Measurements from ENCODE around the gene NREP. TPM values are rescaled to one million over a fixed set of nuclear protein-coding genes. Genes with fewer than 3 reads are reported as not detected.
"Not testable (repeated sequence)": the region's sequence is repeated elsewhere in the genome, so short reads cannot be mapped to it uniquely, and the experiment has no call there.

NREP gene
- total RNA-seq, 6 experiments from 2014 or later, result 32.0 to 89.1 (median 35.1) TPM

- Mint-ChIP-seq H3K27me3 (ENCODE audit: insufficient read depth) (peaks cover 3% of the 10 kb centered on the region; the same call in 1 of the 2 replicates), H3K4me3 (no peak overlapping the region), H3K4me1 (ENCODE audit: low read depth) (no peaks in the 10 kb centered on the region; the same call in 1 of the 2 replicates), H3K9me3 (no peaks in the 10 kb centered on the region), H3K36me3 (ENCODE audit: low read depth) (peaks cover 13% of the 10 kb centered on the region), H3K27ac (no peak overlapping the region)
- no peak for DNase-seq
- no peak for TF ChIP-seq CTCF (IDR thresholded peaks at IDR 0.05)
Observed at GRCh38 chr5:111722140-111722539, 34.9 kb downstream of the NREP start.

GRCh38 chr5:111720333-111720890, 36.6 kb downstream of the NREP start:
- Mint-ChIP-seq H3K27me3 (ENCODE audit: insufficient read depth) (peaks cover 3% of the 10 kb centered on the region; the same call in 1 of the 2 replicates), H3K36me3 (ENCODE audit: low read depth) (peaks cover 2% of the 10 kb centered on the region; the same call in 1 of the 2 replicates), H3K4me1 (ENCODE audit: low read depth) (no peaks in the 10 kb centered on the region), H3K4me3 (no peak overlapping the region), H3K27ac (no peak overlapping the region), H3K9me3 (no peaks in the 10 kb centered on the region)
- no peak for DNase-seq
- no peak for TF ChIP-seq CTCF (IDR thresholded peaks at IDR 0.05)

GRCh38 chr5:111719773-111720172, 37.2 kb downstream of the NREP start:
- no peaks in the 10 kb centered on the region for H3K4me1 Mint-ChIP-seq (ENCODE audit: low read depth)

GRCh38 chr5:111716789-111717188, 40.2 kb downstream of the NREP start:
- DNase-seq; H3K27ac Mint-ChIP-seq; H3K36me3 Mint-ChIP-seq (ENCODE audit: low read depth); H3K4me1 Mint-ChIP-seq (ENCODE audit: low read depth); H3K4me3 Mint-ChIP-seq; H3K27me3 Mint-ChIP-seq (ENCODE audit: insufficient read depth): not testable (repeated sequence)
- peaks cover 18% of the 10 kb centered on the region for H3K9me3 Mint-ChIP-seq

More at GRCh38 chr5:111719773-111720172, 37.2 kb downstream of the NREP start:
- DNase-seq, result no peak
- H3K27ac Mint-ChIP-seq, result no peak overlapping the region
- peaks cover 3% of the 10 kb centered on the region; the same call in 1 of the 2 replicates for H3K27me3 Mint-ChIP-seq (ENCODE audit: insufficient read depth)
- H3K9me3 Mint-ChIP-seq, result peaks cover 5% of the 10 kb centered on the region; the same call in 1 of the 2 replicates
- no peak for TF ChIP-seq CTCF (IDR thresholded peaks at IDR 0.05)
- H3K4me3 Mint-ChIP-seq, result no peak overlapping the region
- H3K36me3 Mint-ChIP-seq (ENCODE audit: low read depth), result no peaks in the 10 kb centered on the region

- TF ChIP-seq CTCF (IDR thresholded peaks at IDR 0.05), result no peak
- H3K4me1 Mint-ChIP-seq (ENCODE audit: low read depth), result no peaks in the 10 kb centered on the region
- H3K4me3 Mint-ChIP-seq, result no peak overlapping the region
- no peak overlapping the region for H3K27ac Mint-ChIP-seq
- H3K9me3 Mint-ChIP-seq, result peaks cover 10% of the 10 kb centered on the region; the same call in 1 of the 2 replicates
- no peaks in the 10 kb centered on the region; the same call in 1 of the 2 replicates for H3K27me3 Mint-ChIP-seq (ENCODE audit: insufficient read depth)
- no peak for DNase-seq
- H3K36me3 Mint-ChIP-seq (ENCODE audit: low read depth), result peaks cover 7% of the 10 kb centered on the region
Observed at GRCh38 chr5:111707630-111708164, 49.3 kb downstream of the NREP start.

- no peaks in the 10 kb centered on the region for H3K4me1 Mint-ChIP-seq (ENCODE audit: low read depth)
- no peak overlapping the region for H3K27ac Mint-ChIP-seq
- H3K36me3 Mint-ChIP-seq (ENCODE audit: low read depth), result no peaks in the 10 kb centered on the region
- H3K27me3 Mint-ChIP-seq (ENCODE audit: insufficient read depth), result no peaks in the 10 kb centered on the region
- TF ChIP-seq CTCF (IDR thresholded peaks at IDR 0.05), result no peak
- H3K9me3 Mint-ChIP-seq, result no peaks in the 10 kb centered on the region
- DNase-seq, result no peak
- H3K4me3 Mint-ChIP-seq, result no peak overlapping the region
Observed at GRCh38 chr5:111706345-111706744, 50.6 kb downstream of the NREP start.

Data from HFFc6 (cell line).